ENCODE results near the gene RNF183. TPM values are rescaled to one million over a fixed set of nuclear protein-coding genes. Genes with fewer than 3 reads are reported as not detected.
"Not testable (repeated sequence)": the region's sequence is repeated elsewhere in the genome, so short reads cannot be mapped to it uniquely, and the experiment has no call there.

The RNF183 gene
- total RNA-seq, 3 donors from 2014 or later: 0.35 to 1.4 (median 1.1) TPM

GRCh38 chr9:113298311-113298710 is 4.9 kb downstream of the RNF183 start:
- H3K36me3 ChIP-seq (ENCODE audit: low read depth): no peaks in the 10 kb centered on the region
- no peaks in the 10 kb centered on the region for H3K4me1 ChIP-seq (ENCODE audit: low read depth)
- no peak overlapping the region for H3K4me3 ChIP-seq
- intact Hi-C loops (cut with DNase I, micrococcal nuclease): no loop called here
- ATAC-seq (no peak), DNase-seq (no peak)
- no peaks in the 10 kb centered on the region for H3K9me3 ChIP-seq
- no peak for TF ChIP-seq CTCF (IDR thresholded peaks at IDR 0.05)

- H3K4me3 ChIP-seq: no peak overlapping the region
- intact Hi-C loops (cut with DNase I, micrococcal nuclease): no loop called here
- no peaks in the 10 kb centered on the region for H3K4me1 ChIP-seq (ENCODE audit: low read depth)
- no peak for TF ChIP-seq CTCF (IDR thresholded peaks at IDR 0.05)
- no peak for ATAC-seq
- H3K36me3 ChIP-seq (ENCODE audit: low read depth): no peaks in the 10 kb centered on the region
- no peak for DNase-seq
- H3K9me3 ChIP-seq: no peaks in the 10 kb centered on the region
Measured at GRCh38 chr9:113296796-113297558, 6.2 kb downstream of the RNF183 start.

GRCh38 chr9:113296247-113296646 is 6.9 kb downstream of the RNF183 start:
- intact Hi-C loops (cut with DNase I, micrococcal nuclease); H3K36me3 ChIP-seq (ENCODE audit: low read depth); H3K4me1 ChIP-seq (ENCODE audit: low read depth); H3K4me3 ChIP-seq; H3K9me3 ChIP-seq: not testable (repeated sequence)
- DNase-seq: peak in 2 of 3 donors; percentile 51 to 57
- ATAC-seq: peak; percentile 44

- Histone ChIP-seq H3K4me3 (no peak overlapping the region), H3K9me3 (no peaks in the 10 kb centered on the region), H3K36me3 (ENCODE audit: low read depth) (peaks cover 11% of the 10 kb centered on the region), H3K4me1 (ENCODE audit: low read depth) (no peaks in the 10 kb centered on the region)
- no peak for DNase-seq
- ATAC-seq: no peak
- intact Hi-C loops (cut with DNase I, micrococcal nuclease): no loop called here
- no peak for TF ChIP-seq CTCF (IDR thresholded peaks at IDR 0.05)
Measured at GRCh38 chr9:113293285-113293878, 9.8 kb downstream of the RNF183 start.

- H3K9me3 ChIP-seq: no peaks in the 10 kb centered on the region
- DNase-seq (no peak), ATAC-seq (no peak)
- H3K4me1 ChIP-seq (ENCODE audit: low read depth): no peaks in the 10 kb centered on the region
- no peak overlapping the region for H3K4me3 ChIP-seq
- intact Hi-C loops (cut with DNase I, micrococcal nuclease): no loop called here
- no peak for TF ChIP-seq CTCF (IDR thresholded peaks at IDR 0.05)
- H3K36me3 ChIP-seq (ENCODE audit: low read depth): peaks cover 17% of the 10 kb centered on the region
Measured at GRCh38 chr9:113290052-113290607, 13.0 kb downstream of the RNF183 start.

- DNase-seq (peak in 1 of 3 donors; percentile 76), ATAC-seq (peak; percentile 97)
- TF ChIP-seq CTCF (IDR thresholded peaks at IDR 0.05): no peak
- Histone ChIP-seq H3K4me1 (ENCODE audit: low read depth) (no peaks in the 10 kb centered on the region), H3K4me3 (no peak overlapping the region), H3K9me3 (no peaks in the 10 kb centered on the region), H3K36me3 (ENCODE audit: low read depth) (peaks cover 17% of the 10 kb centered on the region)
- intact Hi-C loops (cut with DNase I, micrococcal nuclease): no loop called here
Measured at GRCh38 chr9:113289091-113289490, 14.1 kb downstream of the RNF183 start.

All from mucosa of descending colon (tissue), 3 donors.